Endothelial cell of umbilical vein (primary cell): ENCODE measurements around the gene CLCN6. TPM values are rescaled to one million over a fixed set of nuclear protein-coding genes. Genes with fewer than 3 reads are reported as not detected.

Experiments used
- BruUV-seq: library from RNA; stranded (reverse); fragments of 400-500 nt; replicated peaks from 2 replicates; lab custom pipeline; 2021; lab: Mats Ljungman, UMichigan
- CTCF ChIA-PET: fragments of 300-600, 350-600 bp; sonication (Branson Sonifier 250); formaldehyde crosslinking; loops from one replicate; lab custom pipeline; 2021; ENCODE audit warnings: antibody characterized with exemption, inconsistent platforms; lab: Charles Lee
- POLR2A ChIA-PET: fragments of 300-600, 350-600 bp; sonication (Branson Sonifier 250); formaldehyde crosslinking; loops from one replicate; lab custom pipeline; 2021; ENCODE audit warnings: antibody characterized with exemption, inconsistent platforms; lab: Charles Lee
- DNase-seq: peaks from one replicate; pipeline ENCODE4 v3.0.0-alpha.2; 2011; ENCODE audit warnings: low read depth, low spot score
- FAIRE-seq: peaks from 2 replicates; lab custom pipeline; 2011; peaks lifted over from hg19 to GRCh38; lab: Jason Lieb, UNC
- H2AFZ ChIP-seq: 2 replicates; pipeline ENCODE4 v1.6.0; 2012; ENCODE audit warnings: low read depth, low read length, control low read depth, inconsistent platforms
- H3K27ac ChIP-seq: 2 replicates; pipeline ENCODE4 v1.5.1; 2011; ENCODE audit warnings: low read depth, mild to moderate bottlenecking, control low read depth, low read length, moderate library complexity; ENCODE audit not compliant: insufficient read depth
- H3K27me3 ChIP-seq, 2 experiments: 2 replicates each; pipeline versions ENCODE4 v1.6.0 to v1.6.1; 2011; ENCODE audit warnings: low read length in 2 of 2, mixed read lengths in 1 of 2; ENCODE audit not compliant: control insufficient read depth in 2 of 2, insufficient read depth in 2 of 2
- H3K36me3 ChIP-seq, 2 experiments: 2 replicates in 1 of 2; 3 replicates in 1 of 2; pipeline ENCODE4 v1.5.1; 2011; ENCODE audit warnings: low read length in 2 of 2, mild to moderate bottlenecking in 1 of 2, moderate library complexity in 1 of 2; ENCODE audit not compliant: control insufficient read depth in 2 of 2, insufficient read depth in 2 of 2; ENCODE audit errors: extremely low read depth in 1 of 2
- H3K4me1 ChIP-seq: 3 replicates; pipeline ENCODE4 v1.5.1; 2011; ENCODE audit warnings: mild to moderate bottlenecking, low read length; ENCODE audit not compliant: control insufficient read depth, insufficient read depth; ENCODE audit errors: extremely low read depth
- H3K4me2 ChIP-seq: 2 replicates; pipeline ENCODE4 v1.6.1; 2011; ENCODE audit warnings: low read length, control low read depth, mixed read lengths; ENCODE audit not compliant: insufficient read depth
- H3K4me3 ChIP-seq, 3 experiments: fragments of 200-600 bp in 1 of 3; sonication (generic), shearing (Covaris generic) in 1 of 3; replicated peaks in 1 of 3; 2 replicates each; pipeline ENCODE4 v1.5.1; 2011 to 2016; ENCODE audit warnings: control low read depth in 3 of 3, low read length in 3 of 3, mild to moderate bottlenecking in 2 of 3, inconsistent platforms in 1 of 3, low read depth in 1 of 3, moderate library complexity in 1 of 3; ENCODE audit not compliant: insufficient read depth in 1 of 3
- H3K79me2 ChIP-seq: 2 replicates; pipeline ENCODE4 v1.6.0; 2012; ENCODE audit warnings: low read length, inconsistent platforms; ENCODE audit not compliant: control insufficient read depth, insufficient read depth
- H3K9ac ChIP-seq: replicated peaks from 2 replicates; pipeline ENCODE3; 2011; ENCODE audit warnings: low read length, control low read depth; ENCODE audit not compliant: insufficient read depth; ENCODE audit errors: extremely low read depth
- H3K9me1 ChIP-seq: replicated peaks from 3 replicates; pipeline ENCODE4 v1.6.0; 2011; ENCODE audit warnings: mild to moderate bottlenecking, low read length; ENCODE audit not compliant: control insufficient read depth, insufficient read depth; ENCODE audit errors: extremely low read depth
- H3K9me3 ChIP-seq: replicated peaks from 2 replicates; pipeline ENCODE4 v1.5.1; 2012; ENCODE audit warnings: low read length, inconsistent platforms; ENCODE audit not compliant: control insufficient read depth, insufficient read depth
- H4K20me1 ChIP-seq: replicated peaks from 2 replicates; pipeline ENCODE3; 2011; ENCODE audit warnings: mild to moderate bottlenecking, low read length; ENCODE audit not compliant: control insufficient read depth, insufficient read depth; ENCODE audit errors: extremely low read depth
- CTCF ChIP-seq, 2 donors: IDR thresholded peaks; 1 replicate in 1 of 2; 2 replicates in 1 of 2; pipeline ENCODE4 v1.5.1; 2011; ENCODE audit warnings: low read length in 2 of 2, mild to moderate bottlenecking in 2 of 2, moderate library complexity in 2 of 2, control low read depth in 1 of 2, inconsistent platforms in 1 of 2, low read depth in 1 of 2; ENCODE audit not compliant: insufficient read depth in 1 of 2; ENCODE audit errors: extremely low read depth in 1 of 2
- EZH2 ChIP-seq: IDR thresholded peaks from 2 replicates; pipeline ENCODE4 v1.6.1; 2012; ENCODE audit warnings: borderline replicate concordance, low read depth, mild to moderate bottlenecking, moderate library complexity, low read length, inconsistent platforms; ENCODE audit not compliant: severe bottlenecking
- FOS ChIP-seq: IDR thresholded peaks from 2 replicates; pipeline ENCODE4 v1.6.1; 2011; ENCODE audit warnings: mild to moderate bottlenecking, low read length, moderate library complexity, borderline replicate concordance; ENCODE audit not compliant: insufficient read depth
- GATA2 ChIP-seq: IDR thresholded peaks from 2 replicates; pipeline ENCODE4 v1.7.0; 2011; ENCODE audit warnings: low read depth, mild to moderate bottlenecking, moderate library complexity, mixed read lengths, low read length; ENCODE audit not compliant: insufficient read length, insufficient read depth
- JUN ChIP-seq: IDR thresholded peaks from 2 replicates; pipeline ENCODE4 v1.6.1; 2011; ENCODE audit warnings: borderline replicate concordance, low read depth; ENCODE audit not compliant: insufficient read length, insufficient read depth
- MAX ChIP-seq: IDR thresholded peaks from 2 replicates; pipeline ENCODE4 v1.6.1; 2011; ENCODE audit not compliant: insufficient read depth, insufficient read length
- MYC ChIP-seq: IDR thresholded peaks from one replicate; pipeline ENCODE4 v1.6.1; 2011; ENCODE audit warnings: mild to moderate bottlenecking, low read depth, low read length
- POLR2A ChIP-seq: IDR thresholded peaks from 2 replicates; pipeline ENCODE4 v1.6.1; 2012; ENCODE audit warnings: low read depth, mild to moderate bottlenecking, control low read depth, low read length
- POLR2AphosphoS5 ChIP-seq: IDR thresholded peaks from 2 replicates; pipeline ENCODE4 v1.6.1; 2012; ENCODE audit warnings: low read depth, mild to moderate bottlenecking, control low read depth, low read length, moderate library complexity; ENCODE audit not compliant: insufficient read depth
- dilution Hi-C: fragments of 300-500 bp; cut with MboI; formaldehyde crosslinking; loops from one replicate; pipeline ENCODE4 v1.15.0; 2019; ENCODE audit warnings: low sequenced_read_pairs; ENCODE audit not compliant: extremely low pct_ligation_motif_present
- intact Hi-C: fragments of 100-400 bp; cut with micrococcal nuclease; formaldehyde crosslinking; loops from one replicate; pipeline ENCODE4 v1.10.0; 2022
- polyA plus RNA-seq, 4 experiments: library from polyadenylated mRNA; depleted of rRNA in 3 of 4; stranded (reverse) in 3 of 4; unstranded in 1 of 4; fragments of >200 nt; gene quantifications; 2 replicates each; pipeline versions ENCODE4 v1.2.1 to v1.2.3, GENCODE V29; 2011 to 2012; ENCODE audit warnings: missing spikeins in 1 of 4
- total RNA-seq: library from RNA; stranded (reverse); gene quantifications from 2 replicates; pipeline ENCODE4 v1.2.3, GENCODE V29; 2021

Gene CLCN6
- total and polyA plus RNA-seq, 2 donors (not counting 3 experiments of a cell fraction or from before 2014, with no cell fraction given): 20.4 to 41.2 TPM

GRCh38 chr1:11878081-11878890, 72.3 kb downstream of the CLCN6 start:
- ChIA-PET CTCF (interaction anchor here (0.6 to 1.0 kb wide), 2 partner anchors 11 to 15 kb away, joined by 3 read pairs; no protein-coding TSS in a partner anchor), POLR2A (interaction anchor here (0.5 to 1.5 kb wide), 2 partner anchors 30 to 70 kb away, joined by 3 read pairs; no protein-coding TSS in a partner anchor)
- no TSS peak for BruUV-seq
- Histone ChIP-seq H3K9ac (no peak overlapping the region), H3K4me2 (no peak overlapping the region), H3K79me2 (no peaks in the 10 kb centered on the region), H3K36me3 (no peaks in the 10 kb centered on the region), H3K27me3 (no peaks in the 10 kb centered on the region), H3K4me3 (no peak overlapping the region), H3K9me3 (no peaks in the 10 kb centered on the region), H2AFZ (no peak overlapping the region), H3K27ac (no peak overlapping the region), H3K9me1 (no peaks in the 10 kb centered on the region), H3K4me1 (no peaks in the 10 kb centered on the region), H4K20me1 (no peaks in the 10 kb centered on the region)
- FAIRE-seq: no peak
- intact Hi-C loops (no loop called here), dilution Hi-C loops (no loop called here)
- TF ChIP-seq FOS (no peak), MYC (no peak), CTCF (IDR thresholded peaks at IDR 0.05; ENCODE audit: extremely low read depth in 1 of 2, insufficient read depth in 1 of 2, low read depth in 1 of 2, low read length in 2 of 2) (no peak), EZH2 (no peak), POLR2A (no peak), MAX (no peak), GATA2 (no peak), JUN (no peak), POLR2AphosphoS5 (no peak)
- no peak for DNase-seq
